Kidney (tissue), 14 donors: ENCODE results near the gene XPOT. TPM values are rescaled to one million over a fixed set of nuclear protein-coding genes. Genes with fewer than 3 reads are reported as not detected.

Source experiments
- DNase-seq, 5 donors: peaks; one replicate each; pipeline ENCODE4 v3.0.0-alpha.2; 2013 to 2020
- FAIRE-seq: peaks from 2 replicates; lab custom pipeline; 2012; peaks lifted over from hg19 to GRCh38; lab: Jason Lieb, UNC
- H3K27ac ChIP-seq, 2 donors: one replicate each; pipeline ENCODE4 v1.7.0; 2013; ENCODE audit warnings: low read depth in 2 of 2, low read length in 2 of 2, inconsistent platforms in 1 of 2
- H3K27me3 ChIP-seq: one replicate; pipeline ENCODE4 v1.7.1; 2013; ENCODE audit warnings: low read length, inconsistent platforms; ENCODE audit not compliant: control insufficient read depth, insufficient read depth
- H3K36me3 ChIP-seq, 3 donors: one replicate each; pipeline versions ENCODE4 v1.7.0 to v1.7.1; 2013; ENCODE audit warnings: low read length in 3 of 3, control low read depth in 1 of 3, inconsistent platforms in 1 of 3; ENCODE audit not compliant: insufficient read depth in 3 of 3, control insufficient read depth in 2 of 3
- H3K4me1 ChIP-seq, 3 donors: one replicate each; pipeline versions ENCODE4 v1.7.0 to v1.7.1; 2013; ENCODE audit warnings: low read length in 3 of 3, inconsistent platforms in 1 of 3, low read depth in 1 of 3; ENCODE audit not compliant: control insufficient read depth in 2 of 3, insufficient read depth in 2 of 3
- H3K4me3 ChIP-seq, 3 donors: one replicate each; pipeline versions ENCODE4 v1.7.0 to v1.8.1; 2013; ENCODE audit warnings: low read length in 3 of 3, control low read depth in 1 of 3, inconsistent platforms in 1 of 3
- H3K9ac ChIP-seq, 3 donors: one replicate each; pipeline versions ENCODE4 v1.7.0 to v1.7.1; 2013; ENCODE audit warnings: low read length in 3 of 3, control low read depth in 1 of 3, inconsistent platforms in 1 of 3
- H3K9me3 ChIP-seq, 3 donors: one replicate each; pipeline versions ENCODE4 v1.7.0 to v1.7.1; 2013; ENCODE audit warnings: low read length in 3 of 3, control low read depth in 1 of 3, inconsistent platforms in 1 of 3; ENCODE audit not compliant: control insufficient read depth in 2 of 3, insufficient read depth in 1 of 3
- intact Hi-C: fragments of 100-400 bp; cut with DNase I; formaldehyde crosslinking; loops from one replicate; pipeline ENCODE4 v1.11.1; 2022
- polyA plus RNA-seq: library from polyadenylated mRNA; stranded (reverse); fragments of 350-450 nt; fragmentation: Illumina TruSeq; extraction: RNeasy Lipid Tissue Mini Kit (QIAGEN cat#74804); gene quantifications from one replicate; pipeline ENCODE4 v1.2.3, GENCODE V29; 2014; ENCODE audit warnings: low read depth, low replicate concordance; ENCODE audit not compliant: insufficient read depth
- total RNA-seq: library from RNA; stranded (reverse); fragmentation: NEBNext Ultra II Directional; extraction: Animal tissue kit (Norgen Biotek cat#: 25700); gene quantifications from one replicate; pipeline ENCODE4 v1.2.1, GENCODE V29; 2021
- TF ChIP-seq, protein P1 (sequence below): IDR thresholded peaks from 3 replicates; pipeline ENCODE4 v1.5.1; 2012; ENCODE audit warnings: mild to moderate bottlenecking, moderate library complexity, borderline replicate concordance; ENCODE audit not compliant: insufficient read depth; ENCODE audit errors: extremely low read depth
- donor health status: control.
- donor health status: control.
- donor health status: control.
- donor health status: control.
- donor health status: control.
- donor health status: DM: yes; HTN: yes; CAD: no.
- donor health status: Normal renal cell carcinoma (clear cell type).

The XPOT gene
- total and polyA plus RNA-seq, 2 donors from 2014 or later: 12.0 to 55.0 TPM

- FAIRE-seq: no peak
Measured at GRCh38 chr12:64486657-64487056, 82.5 kb downstream of the XPOT start.

DNA sequence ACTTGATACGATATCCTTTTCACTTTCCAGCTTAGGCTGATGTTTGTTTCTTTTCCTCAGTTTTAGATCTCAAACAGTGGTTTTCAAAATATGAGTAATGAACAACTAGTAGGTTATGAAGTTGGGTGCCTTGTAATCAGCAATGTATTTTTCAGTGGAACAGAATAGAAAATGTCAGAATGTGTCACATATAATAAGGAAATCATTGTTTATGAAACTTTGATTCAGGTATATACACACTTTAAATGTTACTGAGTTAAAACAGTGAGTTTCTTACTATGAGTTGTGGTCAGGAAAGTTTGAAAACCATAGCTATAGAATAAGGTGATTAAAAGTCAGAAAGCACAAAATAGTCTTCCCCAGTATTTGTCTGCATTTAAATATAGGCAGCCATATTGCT lies 87.5 kb downstream of the XPOT start:
- peaks cover 2 to 34% (median 12%) of the 10 kb centered on the region in 3 donors for H3K36me3 ChIP-seq
- no peak for FAIRE-seq
- TF ChIP-seq, protein P1, sequence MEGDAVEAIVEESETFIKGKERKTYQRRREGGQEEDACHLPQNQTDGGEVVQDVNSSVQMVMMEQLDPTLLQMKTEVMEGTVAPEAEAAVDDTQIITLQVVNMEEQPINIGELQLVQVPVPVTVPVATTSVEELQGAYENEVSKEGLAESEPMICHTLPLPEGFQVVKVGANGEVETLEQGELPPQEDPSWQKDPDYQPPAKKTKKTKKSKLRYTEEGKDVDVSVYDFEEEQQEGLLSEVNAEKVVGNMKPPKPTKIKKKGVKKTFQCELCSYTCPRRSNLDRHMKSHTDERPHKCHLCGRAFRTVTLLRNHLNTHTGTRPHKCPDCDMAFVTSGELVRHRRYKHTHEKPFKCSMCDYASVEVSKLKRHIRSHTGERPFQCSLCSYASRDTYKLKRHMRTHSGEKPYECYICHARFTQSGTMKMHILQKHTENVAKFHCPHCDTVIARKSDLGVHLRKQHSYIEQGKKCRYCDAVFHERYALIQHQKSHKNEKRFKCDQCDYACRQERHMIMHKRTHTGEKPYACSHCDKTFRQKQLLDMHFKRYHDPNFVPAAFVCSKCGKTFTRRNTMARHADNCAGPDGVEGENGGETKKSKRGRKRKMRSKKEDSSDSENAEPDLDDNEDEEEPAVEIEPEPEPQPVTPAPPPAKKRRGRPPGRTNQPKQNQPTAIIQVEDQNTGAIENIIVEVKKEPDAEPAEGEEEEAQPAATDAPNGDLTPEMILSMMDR: no peak

More at GRCh38 chr12:64486657-64487056, 82.5 kb downstream of the XPOT start:
- Histone ChIP-seq H3K4me1 (no peaks in the 10 kb centered on the region), H3K4me3 (no peak overlapping the region), H3K36me3 (peaks cover 2 to 35% (median 8%) of the 10 kb centered on the region in 3 donors), H3K9me3 (no peaks in the 10 kb centered on the region), H3K9ac (no peak overlapping the region), H3K27ac (no peak overlapping the region), H3K27me3 (no peaks in the 10 kb centered on the region)
- no peak for DNase-seq
- intact Hi-C loops: no loop called here
- TF ChIP-seq, protein P1: no peak

DNA sequence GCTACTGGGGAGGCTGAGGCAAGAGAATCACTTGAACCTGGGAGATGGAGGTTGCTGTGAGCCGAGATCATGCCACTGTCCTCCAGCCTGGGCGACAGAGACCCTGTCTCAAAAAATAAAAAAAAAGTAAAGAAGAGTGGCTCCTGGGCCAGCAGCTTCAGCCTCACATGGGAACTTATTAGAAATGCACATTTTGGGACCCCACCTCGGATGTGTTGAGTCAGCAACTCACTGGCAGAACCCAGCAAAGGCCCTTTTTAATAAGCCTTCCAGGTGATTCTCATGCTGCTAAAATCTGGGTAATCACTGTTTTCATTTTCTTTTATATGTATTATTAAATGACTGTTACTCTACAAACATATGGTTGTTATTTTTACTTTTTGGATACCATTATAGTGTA lies 89.3 kb downstream of the XPOT start:
- H3K27me3 ChIP-seq: no peaks in the 10 kb centered on the region
- H3K9ac ChIP-seq: no peak overlapping the region
- H3K4me3 ChIP-seq: no peak overlapping the region
- DNase-seq: no peak
- intact Hi-C loops: no loop called here
- no peak overlapping the region for H3K27ac ChIP-seq
- H3K9me3 ChIP-seq: no peaks in the 10 kb centered on the region
- no peaks in the 10 kb centered on the region for H3K4me1 ChIP-seq
- H3K36me3 ChIP-seq: peaks cover 5 to 36% (median 14%) of the 10 kb centered on the region in 3 donors
- no peak for FAIRE-seq
- TF ChIP-seq, protein P1: no peak

More for the DNA sequence above, 87.5 kb downstream of the XPOT start:
- DNase-seq: no peak
- intact Hi-C loops: no loop called here
- Histone ChIP-seq H3K9me3 (no peaks in the 10 kb centered on the region), H3K27ac (no peak overlapping the region), H3K4me1 (no peaks in the 10 kb centered on the region), H3K27me3 (no peaks in the 10 kb centered on the region), H3K9ac (no peak overlapping the region), H3K4me3 (no peak overlapping the region)
